HG03354 (cell line): ENCODE data around the gene SKA1.
"Not testable (repeated sequence)": the region's sequence is repeated elsewhere in the genome, so short reads cannot be mapped to it uniquely, and the experiment has no call there.

Experiments
- ATAC-seq: cut with Tn5 transposase; IDR thresholded peaks from one replicate; pipeline ENCODE4 v1.9.1; 2021; ENCODE audit warnings: mild to moderate bottlenecking; ENCODE audit not compliant: unreplicated experiment, poor library complexity, severe bottlenecking

SKA1 gene

GRCh38 chr18:50388988-50389387 is 14.1 kb downstream of the SKA1 start:
- ATAC-seq: no peak

- no peak for ATAC-seq
Observed at GRCh38 chr18:50393802-50394201, 19.0 kb downstream of the SKA1 start.

- no peak for ATAC-seq
Observed at GRCh38 chr18:50395093-50395492, 20.2 kb downstream of the SKA1 start.

GRCh38 chr18:50396005-50396660 is 21.3 kb downstream of the SKA1 start:
- no peak for ATAC-seq

GRCh38 chr18:50397023-50397422 is 22.2 kb downstream of the SKA1 start:
- ATAC-seq: no peak

- ATAC-seq: no peak
Observed at GRCh38 chr18:50398099-50398498, 23.3 kb downstream of the SKA1 start.

- no peak for ATAC-seq
Observed at GRCh38 chr18:50398947-50399346, 24.1 kb downstream of the SKA1 start.

- no peak for ATAC-seq
Observed at GRCh38 chr18:50399582-50399981, 24.7 kb downstream of the SKA1 start.

GRCh38 chr18:50400438-50400837 is 25.6 kb downstream of the SKA1 start:
- not testable (repeated sequence) for ATAC-seq

- no peak for ATAC-seq
Observed at GRCh38 chr18:50401295-50401694, 26.4 kb downstream of the SKA1 start.

- ATAC-seq: no peak
Observed at GRCh38 chr18:50401888-50402287, 27.0 kb downstream of the SKA1 start.

GRCh38 chr18:50404752-50405581 is 30.1 kb downstream of the SKA1 start:
- not testable (repeated sequence) for ATAC-seq

GRCh38 chr18:50405582-50406271 is 30.9 kb downstream of the SKA1 start:
- ATAC-seq: no peak

- no peak for ATAC-seq
Observed at GRCh38 chr18:50409236-50409635, 34.4 kb downstream of the SKA1 start.

- ATAC-seq: no peak
Observed at GRCh38 chr18:50410008-50410407, 35.2 kb downstream of the SKA1 start.

- no peak for ATAC-seq
Observed at GRCh38 chr18:50410894-50411293, 36.0 kb downstream of the SKA1 start.

- not testable (repeated sequence) for ATAC-seq
Observed at GRCh38 chr18:50416832-50417231, 42.0 kb downstream of the SKA1 start.

GRCh38 chr18:50417705-50418104 is 42.9 kb downstream of the SKA1 start:
- ATAC-seq: not testable (repeated sequence)

- no peak for ATAC-seq
Observed at GRCh38 chr18:50418650-50419049, 43.8 kb downstream of the SKA1 start.

GRCh38 chr18:50422286-50422898 is 47.5 kb downstream of the SKA1 start:
- ATAC-seq: no peak
